Measurements from ENCODE around the gene SGCD.

Gene SGCD

DNA sequence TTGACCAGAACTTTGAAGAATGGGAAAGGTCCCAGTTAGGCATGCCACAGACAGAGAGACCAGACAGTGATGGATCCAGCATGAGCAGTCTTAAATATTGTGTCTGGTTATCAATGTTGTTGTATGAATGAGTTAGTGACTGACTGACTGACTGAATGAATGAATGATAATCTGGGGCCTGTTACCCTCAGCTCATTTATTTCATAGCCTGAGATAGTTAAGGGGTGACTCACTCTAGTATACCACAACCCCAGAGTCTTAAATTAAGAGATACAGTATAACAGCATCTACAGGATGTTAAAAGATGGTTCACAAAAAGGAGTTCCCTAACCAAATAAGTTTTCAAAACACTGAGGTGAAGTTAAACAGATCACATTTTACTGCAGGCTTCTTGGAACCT is 133.5 kb downstream of the SGCD start:
- no peak for DNase-seq (ENCODE audit: low spot score)

DNA sequence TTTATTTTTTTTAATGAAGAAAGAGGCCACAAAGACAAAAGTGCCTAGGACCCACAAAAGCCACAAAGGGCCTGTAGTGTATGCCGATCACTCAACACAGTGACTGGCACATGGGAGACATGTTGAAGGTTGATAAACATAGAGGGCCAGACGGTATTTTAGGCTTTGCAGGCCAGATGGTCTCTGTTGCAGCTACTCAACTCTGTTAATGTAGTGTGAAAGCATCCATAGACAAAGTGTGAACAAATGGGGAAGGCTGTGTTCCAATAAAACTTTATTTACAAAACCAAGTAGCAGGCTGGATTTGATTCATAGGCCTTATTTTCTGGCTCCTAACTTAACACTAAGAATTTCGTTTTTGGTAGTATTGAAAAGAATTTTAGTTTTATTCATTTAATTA is 139.9 kb downstream of the SGCD start:
- no peak for DNase-seq (ENCODE audit: low spot score)

DNA sequence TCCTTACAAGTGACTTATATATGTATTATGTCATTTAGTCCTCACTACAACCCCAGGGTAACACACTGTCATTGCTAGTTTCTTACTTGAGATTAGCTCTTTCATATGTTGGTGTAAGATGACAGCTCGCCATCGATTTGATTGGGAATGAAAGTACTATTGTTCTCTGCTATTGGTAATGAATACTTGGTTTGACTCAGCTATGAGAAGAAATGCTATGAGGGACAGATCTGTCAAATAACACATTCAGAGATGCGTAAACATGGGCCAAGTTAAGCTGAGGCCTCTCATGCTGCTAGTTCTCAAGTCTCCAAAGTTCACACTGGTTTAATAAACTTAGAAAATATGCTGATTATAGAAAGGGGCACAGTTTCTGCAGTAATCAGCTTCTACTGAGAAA is 142.7 kb downstream of the SGCD start:
- no peak for DNase-seq (ENCODE audit: low spot score)

DNA sequence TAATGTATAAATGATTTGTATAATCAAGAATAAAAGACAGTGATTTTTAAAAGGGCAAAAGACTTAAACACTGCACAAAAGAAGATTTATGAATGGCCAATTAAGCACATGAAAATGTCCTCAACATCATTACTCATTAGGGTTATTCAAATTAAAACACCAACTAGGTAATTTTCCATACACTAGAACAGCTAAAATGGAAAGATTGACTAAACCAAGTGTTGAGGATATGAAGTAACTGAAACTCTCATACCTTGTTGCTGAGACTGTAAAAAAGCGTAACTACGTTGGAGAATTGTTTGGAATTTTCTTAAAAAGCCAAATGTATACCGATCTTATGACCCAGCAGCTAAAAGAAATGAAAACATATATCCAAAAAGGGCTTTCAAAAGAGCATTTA is 144.9 kb downstream of the SGCD start:
- DNase-seq (ENCODE audit: low spot score), result no peak

DNA sequence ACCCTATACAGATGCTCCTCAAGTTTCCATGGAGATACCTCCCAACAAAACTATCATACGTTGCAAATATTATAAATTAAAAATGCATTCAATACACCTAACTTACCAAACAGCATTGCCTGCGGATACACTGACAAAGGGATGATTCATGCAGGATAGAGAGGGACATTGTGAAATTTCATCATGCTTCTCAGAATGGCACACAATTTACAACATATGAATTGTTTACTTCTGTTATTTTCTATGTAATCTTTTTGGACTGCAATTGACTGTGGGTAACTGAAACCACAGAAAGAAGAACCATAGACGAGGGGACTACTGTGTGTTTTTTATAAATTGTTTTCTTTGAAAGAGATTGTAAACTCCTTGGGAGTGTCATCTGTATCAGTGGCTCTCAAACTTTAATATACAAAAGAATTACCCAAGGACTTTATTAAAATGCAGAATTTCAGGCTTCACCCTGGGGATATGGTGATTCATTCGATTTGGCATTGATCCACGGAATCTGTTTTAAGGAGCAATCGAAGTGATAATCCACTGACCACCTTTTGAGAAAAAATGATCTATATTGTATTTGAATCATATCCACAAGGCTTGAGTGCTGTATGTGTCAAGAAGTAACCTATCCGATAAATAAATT is 146.4 kb downstream of the SGCD start:
- peak; percentile 17 for DNase-seq (ENCODE audit: low spot score)

DNA sequence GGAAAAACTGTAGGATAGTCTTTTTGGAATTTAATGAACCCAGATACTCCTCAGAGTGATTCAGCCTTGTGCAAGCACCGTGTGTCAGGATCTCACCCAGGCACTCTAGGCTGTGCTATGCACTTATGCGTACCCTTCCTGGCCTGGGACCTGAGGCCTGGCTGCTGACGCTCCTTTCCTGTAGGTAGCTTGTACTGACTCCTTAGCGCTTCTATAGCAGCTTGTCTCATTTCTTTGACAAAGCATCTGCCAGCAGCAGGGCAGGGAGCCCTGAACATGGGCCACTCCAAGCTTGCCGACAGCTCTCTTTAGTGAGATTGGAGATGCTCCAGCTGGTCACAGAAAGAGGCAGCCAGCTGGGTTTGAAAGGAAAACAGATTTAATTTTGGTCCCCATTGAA is 147.3 kb downstream of the SGCD start:
- DNase-seq (ENCODE audit: low spot score), result no peak

DNA sequence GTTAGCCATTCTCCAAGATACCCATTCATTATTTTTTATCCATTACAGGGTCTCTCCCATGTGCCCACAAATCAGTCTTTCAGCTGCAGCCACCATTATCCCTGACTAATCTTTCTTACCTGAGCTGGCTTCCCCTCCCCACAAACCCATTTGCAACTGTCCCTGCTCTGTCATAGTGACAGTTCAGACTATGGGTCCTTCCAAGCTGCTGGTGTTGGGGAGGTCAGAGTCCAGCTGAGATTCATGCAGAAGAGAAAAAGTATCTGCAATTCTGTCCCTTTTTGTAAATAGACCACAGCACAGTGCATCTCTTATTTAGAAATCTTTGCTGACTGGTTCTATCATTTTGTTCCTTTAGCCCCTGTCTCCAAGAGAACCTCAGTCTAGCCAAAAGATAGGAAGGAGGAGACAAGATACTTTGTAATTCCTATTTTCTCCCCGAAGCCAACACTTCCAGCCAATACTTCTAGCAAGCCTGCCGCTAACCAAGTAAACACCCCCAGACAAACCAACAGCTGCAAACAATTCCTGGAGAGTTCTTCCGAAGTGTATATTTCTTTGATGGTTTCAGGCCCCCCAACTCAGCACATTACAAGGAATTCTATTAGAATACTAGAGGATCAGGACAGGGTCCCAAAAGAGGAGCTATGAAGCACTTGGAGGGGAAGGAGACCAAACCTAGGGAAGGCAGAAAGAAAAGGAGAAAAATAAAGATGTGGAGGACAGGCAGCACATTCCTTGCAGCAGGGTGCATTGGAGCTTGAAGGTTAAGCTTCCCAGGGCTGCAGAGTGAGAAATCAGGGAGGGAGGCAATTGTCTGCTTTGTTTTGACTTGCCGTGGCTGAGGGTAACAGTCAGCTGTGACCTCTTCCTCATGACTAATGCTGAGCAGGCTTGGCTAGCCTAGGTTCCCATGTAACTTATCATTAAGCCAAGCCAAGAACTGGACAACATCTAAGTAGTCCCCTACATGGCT is 148.5 kb downstream of the SGCD start:
- DNase-seq (ENCODE audit: low spot score), result peak; percentile 45

DNA sequence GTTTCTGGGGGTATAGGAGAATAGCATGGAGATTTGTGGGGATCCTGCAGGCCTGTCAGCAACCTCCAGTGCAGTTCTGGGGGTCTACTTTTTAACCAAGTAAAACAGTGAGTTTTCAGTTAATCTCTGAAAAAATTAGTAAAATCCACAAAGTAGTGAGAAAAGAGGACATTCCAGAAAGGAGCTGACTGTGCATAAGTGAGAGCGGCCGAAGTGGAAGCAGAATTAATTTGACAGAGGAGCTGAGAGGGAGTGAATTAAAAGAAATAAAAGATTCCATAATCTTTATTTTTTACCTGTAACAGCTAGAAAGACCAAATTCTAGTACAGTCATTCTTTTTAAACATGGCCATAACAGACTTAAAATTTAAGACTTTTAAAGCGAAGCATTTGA is 149.2 kb downstream of the SGCD start:
- no peak for DNase-seq (ENCODE audit: low spot score)

DNA sequence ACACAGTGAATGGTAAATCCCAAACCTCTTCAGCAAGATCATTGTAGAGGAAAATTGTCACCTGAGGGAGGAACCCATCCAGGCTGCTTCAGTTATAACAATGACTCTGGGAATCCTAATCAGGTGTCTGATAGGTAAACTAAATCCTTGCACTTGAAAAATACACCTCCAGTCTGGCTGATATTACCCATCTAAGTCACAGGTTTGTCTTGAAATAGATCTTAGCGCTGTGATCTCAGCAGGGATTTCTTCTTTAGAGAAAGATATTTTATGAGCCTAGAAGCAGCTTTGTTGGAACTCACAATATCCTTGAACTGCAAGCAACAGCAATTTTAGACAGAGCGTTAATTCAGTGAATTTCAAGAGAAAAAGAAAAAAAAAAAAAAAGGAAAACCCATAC is 149.7 kb downstream of the SGCD start:
- DNase-seq (ENCODE audit: low spot score), result no peak

DNA sequence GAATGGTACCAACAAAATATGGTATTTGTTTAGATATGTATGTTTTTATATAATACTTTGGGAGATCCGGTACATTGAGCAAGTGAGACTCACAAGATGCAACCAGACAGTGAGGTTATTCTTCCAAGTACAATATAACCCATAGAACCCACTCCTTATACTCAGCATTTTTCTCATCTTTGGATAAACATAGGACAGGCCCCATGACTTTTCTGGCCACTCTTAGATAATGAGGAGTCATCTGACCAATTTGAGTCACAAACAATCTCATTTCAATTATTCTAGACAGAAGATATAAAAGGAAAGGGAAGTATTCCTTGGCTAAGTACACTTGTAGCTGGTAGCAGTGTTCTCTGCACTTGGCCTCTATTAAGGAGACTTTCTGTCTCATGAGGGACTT is 150.2 kb downstream of the SGCD start:
- peak; percentile 78 for DNase-seq (ENCODE audit: low spot score)

DNA sequence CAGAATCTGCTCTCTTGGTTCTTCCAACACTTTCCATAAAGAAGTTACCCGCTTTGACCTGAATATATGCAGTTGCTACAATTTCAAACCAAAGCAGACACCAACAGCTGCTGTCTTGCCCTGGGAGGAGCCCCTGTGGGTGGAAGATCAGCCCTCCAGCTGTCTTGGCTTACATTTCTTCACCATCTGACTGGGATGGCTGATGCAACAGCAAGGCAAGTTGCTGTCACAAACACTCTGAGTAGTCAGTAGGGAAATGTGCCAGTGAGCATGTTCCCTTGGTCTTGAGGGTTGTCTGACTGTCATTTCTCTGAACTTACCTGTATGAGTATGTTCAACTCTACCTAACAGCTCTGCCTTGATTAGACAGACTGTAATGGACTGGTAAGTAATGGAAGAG is 152.9 kb downstream of the SGCD start:
- DNase-seq (ENCODE audit: low spot score), result no peak

DNA sequence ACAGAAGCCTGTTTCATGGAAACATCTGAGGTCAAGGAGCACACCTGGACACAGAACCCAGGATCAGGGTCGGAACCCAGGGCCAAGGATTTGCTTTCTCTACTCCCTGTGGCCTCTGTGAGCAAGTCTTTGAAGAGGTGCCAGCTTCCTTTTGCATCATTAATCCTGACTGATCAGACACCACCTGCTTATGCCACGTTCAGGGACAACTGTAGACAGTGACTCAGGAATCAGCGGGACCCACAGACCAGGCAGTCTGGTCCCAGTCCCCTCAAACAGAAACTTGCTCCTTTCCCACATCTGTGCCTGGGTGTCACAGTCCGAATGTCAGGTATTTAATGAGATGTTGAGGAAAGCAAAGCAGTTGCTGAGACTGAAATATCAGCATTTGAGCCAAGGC is 154.8 kb downstream of the SGCD start:
- no peak for DNase-seq (ENCODE audit: low spot score)

DNA sequence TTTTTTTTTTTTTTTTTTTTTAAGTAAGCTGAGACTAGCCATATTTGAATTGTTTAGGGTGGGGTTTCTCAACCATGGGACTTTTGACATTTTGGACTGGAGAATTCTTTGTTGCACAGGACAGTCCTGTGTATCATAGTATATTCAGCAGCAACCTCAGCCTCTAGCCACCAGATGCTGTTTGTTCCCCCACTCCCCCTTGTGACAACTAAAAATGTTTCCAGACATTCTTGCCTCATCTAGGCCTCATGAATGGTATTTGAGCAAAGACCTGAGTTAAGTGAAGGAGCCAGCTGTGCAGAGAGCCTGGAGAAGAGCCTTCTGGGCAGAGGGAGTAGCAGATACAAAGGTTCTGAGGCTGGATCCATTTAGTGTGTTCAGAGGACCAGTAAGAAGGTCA is 155.9 kb downstream of the SGCD start:
- no peak for DNase-seq (ENCODE audit: low spot score)

DNA sequence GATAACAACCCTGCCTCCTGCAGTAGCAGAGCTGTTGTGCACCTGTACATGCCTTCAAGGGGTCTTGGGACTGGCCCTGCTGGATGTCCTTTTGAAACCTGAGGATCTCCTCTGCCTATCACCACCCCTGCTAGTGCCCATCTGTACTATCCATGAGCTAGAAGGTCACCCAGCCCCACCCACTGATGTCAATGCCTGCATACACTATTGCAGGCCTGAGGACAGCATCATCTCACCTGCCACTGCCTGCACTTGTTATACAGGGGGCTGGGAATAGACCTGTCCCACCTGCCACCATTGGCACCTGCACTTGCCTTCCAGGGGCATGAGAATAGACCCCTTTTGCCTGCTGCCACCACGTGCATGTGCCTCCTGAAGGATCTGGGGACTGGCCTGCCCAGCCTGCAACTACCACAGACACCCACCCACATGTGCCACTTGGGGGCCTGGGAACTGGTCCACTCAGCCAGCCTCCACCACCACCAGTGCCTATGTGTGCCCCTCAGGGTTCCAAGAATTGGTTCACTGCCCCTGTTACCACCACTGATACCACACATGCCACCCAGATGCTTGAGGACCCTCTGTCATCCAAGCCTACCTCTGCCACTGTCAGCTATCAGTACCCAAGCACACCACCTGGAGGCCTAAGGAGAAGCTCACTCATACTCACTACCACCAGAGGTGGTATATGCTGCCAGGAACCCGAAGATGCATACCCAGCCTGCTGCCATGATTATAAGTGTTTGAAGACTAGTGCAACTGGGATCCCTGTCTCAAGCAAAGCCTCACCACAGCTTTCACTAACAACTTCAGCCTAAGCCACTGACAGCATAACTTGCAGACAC is 159.7 kb downstream of the SGCD start:
- DNase-seq (ENCODE audit: low spot score), result no peak

DNA sequence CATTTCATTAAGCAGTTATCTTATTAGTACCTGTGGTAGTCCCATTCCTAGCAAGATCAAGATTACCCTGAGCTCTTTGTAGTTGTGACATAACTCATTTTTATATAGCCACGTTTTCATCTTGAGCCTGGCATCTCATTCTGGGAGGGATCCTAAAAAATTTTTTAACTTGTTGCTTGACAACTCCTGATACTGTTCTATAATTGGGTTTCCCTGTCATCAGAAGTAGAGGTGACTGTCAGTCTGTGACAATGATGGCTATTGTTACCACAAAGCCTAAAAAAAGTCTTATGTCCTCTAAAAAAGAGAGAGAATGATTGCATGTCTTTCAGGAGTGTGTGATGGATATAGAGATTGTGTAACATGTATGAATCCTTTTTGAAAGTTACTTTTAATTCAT is 164.8 kb downstream of the SGCD start:
- DNase-seq (ENCODE audit: low spot score), result no peak

DNA sequence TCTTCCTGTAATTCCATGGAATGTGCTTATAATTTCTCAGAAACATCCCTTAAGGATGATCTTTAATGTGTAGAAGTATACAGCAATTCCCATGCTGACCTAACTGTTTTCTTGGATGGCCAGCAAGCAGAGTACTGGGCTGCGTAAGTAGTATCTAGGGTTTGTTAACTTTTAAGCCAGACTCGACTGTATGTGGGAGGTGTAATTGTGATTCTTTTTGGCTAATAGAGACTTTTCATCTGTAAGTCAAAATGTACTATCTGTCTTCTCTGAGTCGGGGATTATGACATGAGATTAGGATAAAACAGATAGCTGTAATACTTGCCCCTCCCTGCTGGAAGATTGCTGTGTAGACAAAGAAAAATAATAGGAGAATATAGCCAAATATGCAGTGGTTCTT is 169.3 kb downstream of the SGCD start:
- no peak for DNase-seq (ENCODE audit: low spot score)

DNA sequence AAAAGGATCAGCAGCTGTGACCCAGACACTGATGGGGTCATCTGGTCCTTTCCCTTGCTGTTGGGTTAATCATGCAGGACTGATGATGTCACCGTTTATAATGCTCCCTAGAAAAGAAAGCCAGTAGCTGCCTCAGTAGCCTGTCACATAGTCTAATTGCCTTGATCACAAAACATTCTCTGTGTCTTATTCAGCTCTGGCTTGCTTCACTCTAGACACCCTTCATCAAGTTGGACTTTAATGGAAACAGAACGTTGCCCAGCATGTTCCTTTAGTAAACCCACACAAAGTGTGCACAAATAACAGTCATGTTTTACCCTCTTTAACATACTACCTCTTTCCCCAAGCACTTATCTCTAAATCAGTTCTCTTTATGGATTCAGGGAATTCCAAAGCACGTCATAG is 170.8 kb downstream of the SGCD start:
- no peak for DNase-seq (ENCODE audit: low spot score)

DNA sequence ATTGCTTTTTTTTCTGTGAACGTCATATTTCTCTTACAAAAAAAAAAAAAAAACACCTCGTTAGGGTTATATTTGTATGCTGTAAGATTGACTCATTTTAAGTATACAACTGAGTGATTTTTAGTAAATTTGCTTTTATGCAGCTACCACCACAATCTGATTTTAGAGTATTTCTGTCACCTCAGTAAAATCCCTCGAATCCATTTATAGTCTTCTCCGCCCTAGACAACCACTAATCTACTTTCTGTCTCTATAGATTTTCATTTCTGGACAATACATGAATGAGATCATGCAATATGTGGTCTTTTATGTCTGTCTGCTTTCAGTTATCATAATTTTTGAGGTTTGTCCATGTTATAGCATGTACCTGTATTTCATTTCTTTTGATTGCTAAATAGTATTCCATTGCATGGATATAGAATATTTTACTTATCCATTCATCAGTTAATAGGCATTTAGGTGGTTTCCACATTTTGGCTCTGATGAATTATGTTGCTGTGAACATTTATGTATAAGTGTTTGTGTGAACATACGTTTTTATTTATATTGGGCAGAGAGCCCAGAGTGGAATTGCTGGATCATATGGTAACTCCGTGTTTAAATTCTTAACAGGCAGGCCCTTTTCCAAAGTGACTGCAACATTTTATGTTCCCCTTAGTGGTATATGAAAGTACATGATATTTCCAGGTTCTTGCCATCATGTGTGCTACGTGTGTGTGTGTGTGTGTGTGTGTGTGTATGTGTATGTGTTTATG is 171.4 kb downstream of the SGCD start:
- DNase-seq (ENCODE audit: low spot score), result no peak

DNA sequence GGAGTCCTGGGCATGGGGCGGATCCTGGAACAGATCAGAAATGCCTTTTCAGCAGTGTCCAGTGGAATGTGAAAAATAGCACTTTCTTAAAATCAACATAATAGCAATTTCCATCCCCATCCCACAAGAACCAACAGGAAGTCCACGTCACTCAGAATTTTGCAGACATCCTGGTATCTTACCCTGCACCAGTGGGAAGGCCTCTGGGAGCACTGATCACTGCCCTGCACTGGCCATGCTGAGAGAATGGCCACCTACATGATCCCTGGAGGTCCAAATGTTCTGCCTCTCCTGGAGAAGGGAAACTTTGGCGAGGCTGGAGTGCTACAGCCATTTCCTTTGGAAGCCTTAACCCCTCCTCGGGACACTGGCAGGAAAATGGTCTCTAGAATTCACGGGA is 173.8 kb downstream of the SGCD start:
- no peak for DNase-seq (ENCODE audit: low spot score)

DNA sequence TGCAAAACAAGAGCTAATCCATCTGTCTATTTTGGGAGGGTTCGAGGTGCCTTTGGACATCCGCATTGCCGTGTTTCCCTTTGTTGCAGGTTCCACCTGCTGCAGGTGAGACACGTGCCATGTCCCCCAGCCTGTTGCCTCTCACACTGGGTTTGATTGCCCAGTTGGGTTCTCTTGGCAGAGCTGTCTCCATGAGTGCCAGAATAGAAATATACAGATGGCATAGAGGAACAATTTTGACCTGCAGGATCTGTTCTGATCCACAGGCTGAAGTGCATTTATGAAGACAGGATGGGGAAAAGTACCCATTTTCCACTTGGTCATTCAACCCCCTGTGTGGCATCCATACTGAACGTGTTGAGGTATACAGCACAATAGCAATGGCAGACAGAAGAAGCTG is 178.1 kb downstream of the SGCD start:
- no peak for DNase-seq (ENCODE audit: low spot score)

DNA sequence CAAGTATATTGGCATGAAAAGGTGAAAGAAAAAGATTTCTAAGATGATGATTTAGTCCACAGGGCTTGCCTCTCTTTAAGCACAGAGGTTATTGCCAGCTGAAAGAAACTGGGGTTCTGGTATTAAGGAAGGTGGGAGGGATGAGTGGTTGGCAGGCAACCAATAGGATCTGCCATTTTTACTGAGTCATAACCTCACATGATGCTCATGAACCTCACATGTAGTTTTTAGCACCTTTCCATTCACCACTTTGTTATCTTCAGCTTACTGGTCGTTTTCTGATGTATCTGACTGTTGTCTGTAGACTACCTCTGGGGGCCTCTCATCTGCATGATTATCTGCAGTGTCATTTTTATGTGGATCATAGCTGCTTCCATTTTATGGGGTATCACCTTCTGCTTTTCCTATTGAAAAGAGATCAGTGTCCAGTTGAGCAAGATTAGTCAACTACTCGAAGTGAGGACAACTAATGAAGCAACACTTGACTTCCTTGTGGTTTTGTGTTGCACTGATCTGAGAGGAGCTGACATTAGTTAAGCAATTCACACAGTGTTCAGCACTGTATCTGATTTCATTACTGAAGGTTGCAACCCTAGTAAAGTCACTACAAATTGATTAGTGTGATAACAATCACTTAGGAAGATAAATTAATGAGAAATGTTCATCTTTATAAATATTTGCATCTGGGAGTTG is 186.3 kb downstream of the SGCD start:
- DNase-seq (ENCODE audit: low spot score), result no peak
